K562 (cell line): ENCODE data around the gene GABRR3. TPM values are rescaled to one million over a fixed set of nuclear protein-coding genes. Genes with fewer than 3 reads are reported as not detected.

Experiments used
- ATAC-seq: fragments of 200-7000 bp; cut with Tn5 transposase; 3 replicates; pipeline ENCODE4 v1.9.1; 2020; ENCODE audit warnings: moderate library complexity
- BruUV-seq: library from RNA; stranded (reverse); fragments of 400-500 nt; replicated peaks from 2 replicates; lab custom pipeline; 2021; lab: Mats Ljungman, UMichigan
- CTCF ChIA-PET: fragments of 300-600 bp; formaldehyde crosslinking; extraction: SDS; loops from one replicate; lab custom pipeline; 2021; ENCODE audit warnings: low intra/inter-chr PET ratio; lab: Yijun Ruan, JAX
- POLR2A ChIA-PET: fragments of 300-600, 350-650 bp; sonication (Branson Sonifier 250); formaldehyde crosslinking; extraction: SDS; loops from one replicate; lab custom pipeline; 2021; ENCODE audit warnings: antibody characterized with exemption, inconsistent platforms; lab: Yijun Ruan, JAX
- DNase-seq, 4 experiments: peaks; one replicate each; pipeline versions ENCODE4 v3.0.0 to v3.0.0-alpha.2; 2011 to 2018; ENCODE audit warnings: low spot score in 3 of 4, mixed read lengths in 3 of 4; ENCODE audit errors: extremely low read depth in 1 of 4
- FAIRE-seq: peaks from 2 replicates; lab custom pipeline; 2011; peaks lifted over from hg19 to GRCh38; lab: Jason Lieb, UNC
- H2AFZ ChIP-seq: 2 replicates; pipeline ENCODE4 v1.6.0; 2011; ENCODE audit warnings: low read depth, low read length, control low read depth, inconsistent platforms
- H3K27ac ChIP-seq: fragments of 200-600 bp; 3 replicates; pipeline ENCODE4 v1.8.0; 2011; ENCODE audit warnings: low read depth, mild to moderate bottlenecking, control low read depth, inconsistent platforms, low read length, moderate library complexity, mixed read lengths; ENCODE audit errors: extremely low read depth
- H3K27me3 ChIP-seq, 2 experiments: fragments of 300-600 bp in 1 of 2; 2 replicates in 1 of 2; 3 replicates in 1 of 2; pipeline versions ENCODE4 v1.6.0 to v1.8.0; 2011; ENCODE audit warnings: inconsistent platforms in 2 of 2, low read length in 2 of 2, mild to moderate bottlenecking in 1 of 2, mixed read lengths in 1 of 2, moderate library complexity in 1 of 2; ENCODE audit not compliant: control insufficient read depth in 2 of 2, insufficient read depth in 2 of 2
- H3K36me3 ChIP-seq: fragments of 300-600 bp; 3 replicates; pipeline ENCODE4 v1.8.0; 2011; ENCODE audit warnings: mild to moderate bottlenecking, low read length, inconsistent platforms; ENCODE audit not compliant: control insufficient read depth, insufficient read depth
- H3K4me1 ChIP-seq, 2 experiments: fragments of 200-600 bp in 1 of 2; replicated peaks in 1 of 2; 2 replicates in 1 of 2; 3 replicates in 1 of 2; pipeline versions ENCODE4 v1.5.1 to v1.8.0; 2011; ENCODE audit warnings: inconsistent platforms in 2 of 2, low read length in 2 of 2, mild to moderate bottlenecking in 1 of 2, mixed read lengths in 1 of 2, moderate library complexity in 1 of 2; ENCODE audit not compliant: control insufficient read depth in 2 of 2, insufficient read depth in 2 of 2
- H3K4me2 ChIP-seq: 2 replicates; pipeline ENCODE4 v1.6.1; 2011; ENCODE audit warnings: low read length, control low read depth, inconsistent platforms, mixed read lengths; ENCODE audit not compliant: insufficient read depth
- H3K4me3 ChIP-seq: fragments of 200-600 bp; sonication (generic), shearing (Covaris generic); 2 replicates; pipeline ENCODE4 v1.5.1; 2016; ENCODE audit warnings: control low read depth, inconsistent platforms
- H3K79me2 ChIP-seq: fragments of 200-600 bp; 3 replicates; pipeline ENCODE4 v1.8.0; 2011; ENCODE audit warnings: low read length, inconsistent platforms; ENCODE audit not compliant: control insufficient read depth, insufficient read depth
- H3K9ac ChIP-seq, 2 experiments: 2 replicates each; pipeline versions ENCODE4 v1.6.0 to v1.6.1; 2011; ENCODE audit warnings: low read depth in 2 of 2, low read length in 2 of 2, control low read depth in 1 of 2, inconsistent platforms in 1 of 2, mild to moderate bottlenecking in 1 of 2, mixed read lengths in 1 of 2; ENCODE audit not compliant: insufficient read depth in 1 of 2
- H3K9me1 ChIP-seq: one replicate; pipeline ENCODE4 v1.6.0; 2011; ENCODE audit warnings: inconsistent platforms, mild to moderate bottlenecking, low read length, moderate library complexity; ENCODE audit not compliant: control insufficient read depth, insufficient read depth
- H3K9me3 ChIP-seq: replicated peaks from 2 replicates; pipeline ENCODE4 v1.5.1; 2011; ENCODE audit warnings: low read depth, low read length, inconsistent platforms; ENCODE audit not compliant: control insufficient read depth, insufficient read depth
- H4K20me1 ChIP-seq: replicated peaks from 2 replicates; pipeline ENCODE4 v1.6.1; 2011; ENCODE audit warnings: low read length, inconsistent platforms, mixed read lengths; ENCODE audit not compliant: control insufficient read depth, insufficient read depth
- ARID3A ChIP-seq: IDR thresholded peaks from 2 replicates; pipeline ENCODE4 v1.6.1; 2012; ENCODE audit warnings: low read depth, low read length, improper control_type of control experiment, borderline replicate concordance
- BCOR ChIP-seq: fragments of 450-650 bp; IDR thresholded peaks from 2 replicates; pipeline ENCODE4 v1.6.1; 2016
- CC2D1A ChIP-seq: fragments of 450-650 bp; IDR thresholded peaks from 2 replicates; pipeline ENCODE4 v1.6.1; 2017; ENCODE audit warnings: mild to moderate bottlenecking
- EWSR1 ChIP-seq: fragments of 450-650 bp; IDR thresholded peaks from 2 replicates; pipeline ENCODE4 v1.6.1; 2018; ENCODE audit warnings: borderline replicate concordance, mild to moderate bottlenecking, low read depth, moderate library complexity; ENCODE audit not compliant: partially characterized antibody
- FOXJ3 ChIP-seq: sonication (generic); formaldehyde crosslinking; IDR thresholded peaks from 2 replicates; pipeline ENCODE4 v1.4.0; 2020; ENCODE audit warnings: mild to moderate bottlenecking, missing genetic modification reagents
- HIVEP1 ChIP-seq: fragments of 250-450 bp; sonication (Bioruptor Pico); IDR thresholded peaks from 2 replicates; pipeline ENCODE4 v1.4.0; 2020; ENCODE audit warnings: mild to moderate bottlenecking
- KDM5B ChIP-seq: fragments of 200-600 bp; sonication (generic); IDR thresholded peaks from 2 replicates; pipeline ENCODE4 v1.6.1; 2012; ENCODE audit warnings: low read depth, mild to moderate bottlenecking, moderate library complexity, low read length, control low read depth, inconsistent platforms; ENCODE audit not compliant: insufficient replicate concordance
- MIER1 ChIP-seq: fragments of 450-650 bp; IDR thresholded peaks from 2 replicates; pipeline ENCODE4 v1.6.1; 2016; ENCODE audit warnings: antibody characterized with exemption, mild to moderate bottlenecking, low read depth
- NFIX ChIP-seq: fragments of 250-450 bp; sonication (Bioruptor Pico); IDR thresholded peaks from 2 replicates; pipeline ENCODE4 v1.4.0; 2020; ENCODE audit warnings: low read depth, mild to moderate bottlenecking, moderate library complexity
- RBM34 ChIP-seq: fragments of 200-400 bp; formaldehyde crosslinking; IDR thresholded peaks from 2 replicates; pipeline ENCODE4 v1.6.1; 2018; ENCODE audit warnings: low read length, borderline replicate concordance; ENCODE audit not compliant: insufficient read depth
- SIN3A ChIP-seq, 2 experiments: fragments of 150-350 bp in 1 of 2; IDR thresholded peaks; 2 replicates each; pipeline ENCODE4 v1.6.1; 2011 to 2016; ENCODE audit warnings: borderline replicate concordance in 2 of 2, low read depth in 2 of 2, low read length in 2 of 2, mild to moderate bottlenecking in 2 of 2, moderate library complexity in 2 of 2; ENCODE audit not compliant: control insufficient read depth in 1 of 2
- SMARCC2 ChIP-seq: fragments of 450-650 bp; IDR thresholded peaks from 2 replicates; pipeline ENCODE4 v1.6.1; 2017; ENCODE audit warnings: antibody characterized with exemption, moderate library complexity, mild to moderate bottlenecking, low read depth
- TCFL5 ChIP-seq: fragments of 250-450 bp; sonication (Bioruptor Pico); conservative IDR thresholded peaks from 2 replicates; pipeline ENCODE4 v1.6.1; 2021; ENCODE audit warnings: mild to moderate bottlenecking, moderate library complexity, matching md5 sums
- ZBTB43 ChIP-seq: sonication (generic); formaldehyde crosslinking; IDR thresholded peaks from 2 replicates; pipeline ENCODE4 v1.8.0; 2023; ENCODE audit warnings: mild to moderate bottlenecking, missing genetic modification reagents
- ZNF655 ChIP-seq: fragments of 250-450 bp; sonication (Bioruptor Pico); IDR thresholded peaks from 2 replicates; pipeline ENCODE4 v1.5.0; 2021
- WGBS: fragments of 100-300 bp; shearing (Covaris generic); methylation state at CpG from one replicate; pipeline ENCODE4 v1.1.6; 2016; ENCODE audit warnings: low coverage, mixed read lengths; ENCODE audit not compliant: insufficient coverage; ENCODE audit errors: missing lambda C conversion rate; 5-methylcytosine and 5-hydroxymethylcytosine counted together
- in situ Hi-C: fragments of 300-500 bp; cut with MboI; formaldehyde crosslinking; loops from 4 replicates; pipeline ENCODE4 v1.15.0; 2018; ENCODE audit warnings: inconsistent platforms, mixed read lengths
- intact Hi-C: fragments of 100-400 bp; cut with micrococcal nuclease; formaldehyde crosslinking; loops from 2 replicates; pipeline ENCODE4 v1.14.2; 2022
- polyA plus RNA-seq, 8 experiments: library from polyadenylated mRNA; depleted of rRNA in 4 of 8; stranded (reverse) in 5 of 8; unstranded in 3 of 8; fragments of >200 nt; fragmentation: Nextera tagmentation in 2 of 8; fragmentation: Illumina TruSeq in 1 of 8; extraction: Ambion mirVana in 2 of 8; extraction: Trizol in 1 of 8; gene quantifications; 2 replicates each; pipeline versions ENCODE4 v1.2.1 to v1.2.3, GENCODE V29; 2011 to 2014; ENCODE audit warnings: inconsistent platforms in 1 of 8, missing spikeins in 1 of 8
- total RNA-seq, 7 experiments: library from RNA; depleted of rRNA in 6 of 7; stranded (reverse); fragments of >200 nt in 6 of 7; fragmentation: Illumina TruSeq in 2 of 7; extraction: Trizol in 2 of 7; gene quantifications; 2 replicates each; pipeline versions ENCODE4 v1.2.1 to v1.2.3, GENCODE V29; 2011 to 2021; ENCODE audit warnings: low replicate concordance in 1 of 7
- TF ChIP-seq, protein P1 (sequence below), 2 experiments: IDR thresholded peaks; 2 replicates each; pipeline ENCODE4 v1.6.1; 2011; ENCODE audit warnings: borderline replicate concordance in 1 of 2, control low read depth in 1 of 2, low read depth in 1 of 2, low read length in 1 of 2, mild to moderate bottlenecking in 1 of 2, mixed read lengths in 1 of 2, moderate library complexity in 1 of 2; ENCODE audit not compliant: insufficient read depth in 1 of 2, insufficient read length in 1 of 2, poor library complexity in 1 of 2, severe bottlenecking in 1 of 2; ENCODE audit errors: extremely low read depth in 1 of 2

Gene GABRR3
- total and polyA plus RNA-seq, 9 of the 15 experiments (the other 6 are each of a cell fraction or from before 2014, with no cell fraction given), result not detected

DNA sequence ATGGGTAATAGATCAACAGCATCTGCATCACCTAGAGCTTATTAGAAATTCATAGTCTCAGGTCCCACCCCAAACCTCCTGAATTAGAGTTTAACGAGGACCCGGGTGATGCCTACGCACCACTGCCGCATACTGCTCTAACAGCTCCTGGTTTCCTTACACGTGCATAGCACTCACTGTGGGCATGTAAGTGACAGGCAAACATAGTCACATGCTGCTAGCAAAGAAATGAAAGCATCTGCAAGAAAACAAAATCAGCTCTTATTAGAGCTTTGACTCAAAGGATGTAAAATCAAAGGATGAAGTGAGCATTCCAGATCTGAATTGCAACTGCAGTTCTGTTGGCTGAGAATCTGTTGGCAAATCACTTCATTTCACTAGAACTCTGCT lies 43.8 kb downstream of the GABRR3 start:
- no peaks in the 10 kb centered on the region for H3K4me1 ChIP-seq
- H3K9ac ChIP-seq, result no peak overlapping the region
- H3K4me2 ChIP-seq, result no peak overlapping the region
- ATAC-seq (no peak), DNase-seq (no peak), FAIRE-seq (no peak)
- in situ Hi-C loops, result no loop called here
- ChIA-PET CTCF (no interaction called here), POLR2A (no interaction called here)
- no peaks in the 10 kb centered on the region for H3K79me2 ChIP-seq
- H3K9me1 ChIP-seq, result no peaks in the 10 kb centered on the region
- intact Hi-C loops, result no loop called here
- WGBS, result 10% methylated on average over 5 of the region's 5 CpGs
- no peak overlapping the region for H3K4me3 ChIP-seq
- no peaks in the 10 kb centered on the region for H3K9me3 ChIP-seq
- no peaks in the 10 kb centered on the region for H3K36me3 ChIP-seq
- H4K20me1 ChIP-seq, result no peaks in the 10 kb centered on the region
- H3K27me3 ChIP-seq, result no peaks in the 10 kb centered on the region
- BruUV-seq, result no TSS peak
- H2AFZ ChIP-seq, result no peak overlapping the region
- no peak overlapping the region for H3K27ac ChIP-seq
- TF ChIP-seq NFIX (CRISPR knock-in tag) (no peak), TCFL5 (CRISPR knock-in tag) (no peak), SMARCC2 (no peak), EWSR1 (no peak), HIVEP1 (CRISPR knock-in tag) (no peak), ZNF655 (no peak), BCOR (no peak), SIN3A (IDR thresholded peaks at IDR 0.05; ENCODE audit: borderline replicate concordance in 2 of 2, control insufficient read depth in 1 of 2, low read depth in 2 of 2, low read length in 2 of 2) (no peak), CC2D1A (no peak), FOXJ3 (no peak), MIER1 (no peak), ZBTB43 (CRISPR knock-in tag) (no peak), RBM34 (no peak), ARID3A (no peak), KDM5B (no peak)
- TF ChIP-seq, protein P1, sequence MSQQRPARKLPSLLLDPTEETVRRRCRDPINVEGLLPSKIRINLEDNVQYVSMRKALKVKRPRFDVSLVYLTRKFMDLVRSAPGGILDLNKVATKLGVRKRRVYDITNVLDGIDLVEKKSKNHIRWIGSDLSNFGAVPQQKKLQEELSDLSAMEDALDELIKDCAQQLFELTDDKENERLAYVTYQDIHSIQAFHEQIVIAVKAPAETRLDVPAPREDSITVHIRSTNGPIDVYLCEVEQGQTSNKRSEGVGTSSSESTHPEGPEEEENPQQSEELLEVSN (IDR thresholded peaks at IDR 0.05; ENCODE audit: borderline replicate concordance in 1 of 2, extremely low read depth in 1 of 2, insufficient read depth in 1 of 2, insufficient read length in 1 of 2, low read depth in 1 of 2, low read length in 1 of 2, poor library complexity in 1 of 2, severe bottlenecking in 1 of 2), result no peak
